Measurements from ENCODE around the gene PITHD1.
"Not testable (repeated sequence)": the region's sequence is repeated elsewhere in the genome, so short reads cannot be mapped to it uniquely, and the experiment has no call there.

Gene PITHD1

GRCh38 chr1:23826590-23826989 lies 48.4 kb downstream of the PITHD1 start:
- DNase-seq = not testable (repeated sequence)

- no peak for DNase-seq
Measured at GRCh38 chr1:23827717-23828116, 49.5 kb downstream of the PITHD1 start.

- not testable (repeated sequence) for DNase-seq
Measured at GRCh38 chr1:23834156-23834555, 55.9 kb downstream of the PITHD1 start.

- no peak for DNase-seq
Measured at GRCh38 chr1:23836037-23836436, 57.8 kb downstream of the PITHD1 start.
